GM20000 (cell line): ENCODE results near the gene WWC2.

Source experiments
- DNase-seq: peaks from one replicate; pipeline ENCODE4 v3.0.0; 2012; ENCODE audit warnings: low spot score
- TF ChIP-seq, protein P1 (sequence below): IDR thresholded peaks from 2 replicates; pipeline ENCODE4 v1.5.1; 2012; ENCODE audit warnings: mild to moderate bottlenecking, control low read depth; ENCODE audit errors: extremely low read depth, missing control alignments

Gene WWC2

DNA sequence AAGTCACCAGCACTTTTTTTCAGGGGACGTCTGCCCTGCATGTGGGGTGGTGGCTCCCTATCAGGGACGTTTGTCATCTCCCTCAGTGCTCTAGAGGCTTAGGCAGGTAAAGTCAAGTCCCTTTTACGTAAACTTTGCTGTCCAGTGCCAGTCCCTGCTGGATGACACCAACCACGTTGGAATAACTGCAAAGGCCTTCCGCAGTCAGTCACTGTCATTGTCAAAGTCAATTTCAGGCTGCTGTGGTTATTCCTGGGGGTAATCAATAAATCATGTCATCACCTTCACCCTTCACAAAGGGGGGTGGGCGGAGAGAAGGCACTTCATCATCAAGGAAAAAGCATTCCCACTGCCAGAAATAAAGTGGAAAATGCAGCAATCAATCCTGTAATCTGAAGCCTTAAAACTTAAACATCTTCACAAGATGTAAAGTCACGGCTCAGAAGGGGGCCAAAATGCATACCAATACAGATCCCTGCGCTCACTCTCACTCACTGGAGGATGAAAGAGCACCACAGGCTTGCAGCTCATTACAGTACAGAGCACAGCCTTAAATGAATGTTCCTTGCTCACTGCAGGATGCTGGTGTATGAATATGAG is 164.8 kb downstream of the WWC2 start:
- no peak for DNase-seq
- TF ChIP-seq, protein P1, sequence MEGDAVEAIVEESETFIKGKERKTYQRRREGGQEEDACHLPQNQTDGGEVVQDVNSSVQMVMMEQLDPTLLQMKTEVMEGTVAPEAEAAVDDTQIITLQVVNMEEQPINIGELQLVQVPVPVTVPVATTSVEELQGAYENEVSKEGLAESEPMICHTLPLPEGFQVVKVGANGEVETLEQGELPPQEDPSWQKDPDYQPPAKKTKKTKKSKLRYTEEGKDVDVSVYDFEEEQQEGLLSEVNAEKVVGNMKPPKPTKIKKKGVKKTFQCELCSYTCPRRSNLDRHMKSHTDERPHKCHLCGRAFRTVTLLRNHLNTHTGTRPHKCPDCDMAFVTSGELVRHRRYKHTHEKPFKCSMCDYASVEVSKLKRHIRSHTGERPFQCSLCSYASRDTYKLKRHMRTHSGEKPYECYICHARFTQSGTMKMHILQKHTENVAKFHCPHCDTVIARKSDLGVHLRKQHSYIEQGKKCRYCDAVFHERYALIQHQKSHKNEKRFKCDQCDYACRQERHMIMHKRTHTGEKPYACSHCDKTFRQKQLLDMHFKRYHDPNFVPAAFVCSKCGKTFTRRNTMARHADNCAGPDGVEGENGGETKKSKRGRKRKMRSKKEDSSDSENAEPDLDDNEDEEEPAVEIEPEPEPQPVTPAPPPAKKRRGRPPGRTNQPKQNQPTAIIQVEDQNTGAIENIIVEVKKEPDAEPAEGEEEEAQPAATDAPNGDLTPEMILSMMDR: no peak

DNA sequence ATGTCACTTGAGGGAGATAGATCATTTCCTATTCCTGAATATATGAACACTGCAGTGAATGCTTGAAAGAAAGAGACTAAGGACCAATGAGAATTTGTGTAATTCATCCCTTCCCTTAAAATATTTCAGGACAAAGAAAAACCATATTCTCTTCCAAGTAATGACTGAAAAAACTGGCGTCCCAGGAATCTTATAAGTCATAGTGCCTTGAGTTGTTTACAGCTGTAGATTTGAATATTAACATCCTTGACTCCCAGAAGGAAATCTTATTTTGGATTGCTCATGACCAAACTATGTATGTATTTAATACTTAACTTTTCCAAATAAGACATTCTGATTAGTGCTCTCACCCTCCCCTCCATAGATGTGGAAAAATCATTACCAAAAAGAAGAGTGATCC is 165.6 kb downstream of the WWC2 start:
- TF ChIP-seq, protein P1: no peak
- DNase-seq: no peak

DNA sequence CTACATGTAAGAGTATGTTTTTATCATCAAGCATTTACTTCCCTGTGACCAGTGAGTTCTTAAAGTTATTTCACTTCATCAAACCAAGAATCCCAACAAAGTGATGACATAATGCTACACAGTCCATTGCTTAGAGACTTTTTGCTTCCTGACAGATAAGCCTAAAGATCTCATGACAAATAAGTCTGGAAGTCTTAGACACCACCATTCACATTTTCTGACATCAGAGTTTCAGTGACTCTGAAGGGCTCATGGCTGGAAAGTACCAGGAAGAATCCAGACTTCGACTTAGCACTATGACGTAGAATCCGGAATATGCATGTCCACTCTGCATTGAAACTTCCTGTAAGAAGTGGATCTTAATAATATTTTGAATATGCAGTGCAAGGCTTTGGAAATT is 167.3 kb downstream of the WWC2 start:
- DNase-seq: no peak
- TF ChIP-seq, protein P1: no peak

DNA sequence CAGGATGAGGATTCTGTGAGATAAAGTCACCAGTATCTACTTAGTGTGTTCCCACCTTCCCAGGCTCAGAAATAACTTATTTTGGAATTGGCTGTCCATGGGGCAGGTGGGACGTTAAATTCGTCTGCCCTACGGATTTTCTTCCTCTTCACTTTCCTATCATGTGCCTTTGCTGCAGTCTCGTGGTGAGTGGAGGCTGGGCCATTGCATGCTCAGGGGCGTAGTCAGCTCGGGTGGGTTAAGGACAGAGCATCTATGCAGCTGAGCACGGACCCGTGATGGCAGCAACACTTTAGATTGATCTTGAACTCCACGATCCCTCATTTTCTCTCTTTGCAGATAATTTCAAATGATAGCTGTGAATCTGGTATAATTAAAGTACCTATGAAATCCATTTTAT is 169.5 kb downstream of the WWC2 start:
- no peak for DNase-seq
- TF ChIP-seq, protein P1: no peak

DNA sequence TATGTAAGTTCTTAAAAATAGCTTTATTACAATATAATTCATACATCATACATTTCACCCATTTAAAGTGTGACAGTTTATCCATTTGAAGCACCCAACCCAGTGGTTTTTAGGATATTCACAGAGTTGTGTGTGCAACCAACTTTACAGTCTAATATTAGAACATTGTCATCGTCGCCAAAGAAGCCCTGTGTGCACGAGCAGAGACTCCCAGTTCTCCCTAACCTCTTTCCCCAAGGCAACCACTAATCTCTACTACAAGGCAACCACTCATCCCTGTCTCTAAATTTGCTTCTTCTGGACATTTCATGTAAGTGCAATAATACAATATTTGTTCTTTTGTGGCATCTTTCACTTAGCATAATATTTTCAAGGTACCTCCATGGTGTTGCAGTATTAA is 173.3 kb downstream of the WWC2 start:
- TF ChIP-seq, protein P1: no peak

DNA sequence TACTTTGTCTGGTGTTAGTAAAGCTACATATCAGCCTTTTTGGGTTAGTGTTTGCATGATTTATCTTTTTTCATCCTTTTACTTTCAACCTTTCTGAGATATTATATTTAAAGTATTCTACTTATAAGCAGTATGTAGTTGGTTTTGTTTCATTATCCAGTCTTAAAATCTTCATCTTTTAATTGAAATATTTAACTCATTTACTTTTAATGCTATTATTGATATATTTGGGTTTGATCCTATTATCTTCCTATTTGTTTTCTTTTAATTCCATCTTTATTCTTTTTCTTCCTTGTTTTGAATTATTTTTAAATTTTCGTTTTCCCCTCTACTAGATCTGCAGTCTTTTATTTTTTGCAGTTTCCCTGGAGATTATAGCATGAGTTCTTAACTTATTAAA is 177.0 kb downstream of the WWC2 start:
- TF ChIP-seq, protein P1: no peak
- no peak for DNase-seq

More for the DNA sequence above, 173.3 kb downstream of the WWC2 start:
- DNase-seq: no peak

DNA sequence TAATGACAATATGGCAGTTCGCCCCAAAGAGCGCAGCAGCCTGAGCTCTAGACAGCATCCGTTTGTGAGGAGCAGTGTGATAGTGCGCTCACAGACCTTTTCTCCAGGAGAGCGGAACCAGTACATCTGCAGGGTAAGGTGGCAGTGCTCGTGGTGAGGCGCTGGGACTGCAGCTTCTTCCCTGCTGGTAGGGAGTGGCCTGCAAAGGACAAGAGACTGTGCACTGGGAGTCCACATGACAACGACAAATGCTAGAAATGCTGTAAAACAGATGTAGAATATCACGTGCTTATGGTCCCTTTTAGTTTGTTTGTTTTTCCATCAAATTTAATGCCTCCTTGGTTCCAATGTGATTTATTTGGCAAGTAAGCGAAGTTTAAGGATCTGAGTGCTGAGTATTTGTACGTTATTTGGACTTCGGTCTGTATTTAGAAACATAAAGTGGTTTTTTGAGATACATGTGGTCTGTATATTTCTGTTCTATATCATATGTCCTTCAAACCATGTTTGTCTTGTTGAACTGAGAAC is 185.3 kb downstream of the WWC2 start:
- TF ChIP-seq, protein P1: no peak

More for the DNA sequence above, 185.3 kb downstream of the WWC2 start:
- DNase-seq: no peak
